GM21526 (cell line): ENCODE data around the gene SHOX.
"Not testable (repeated sequence)": the region's sequence is repeated elsewhere in the genome, so short reads cannot be mapped to it uniquely, and the experiment has no call there.

Experiments used
- ATAC-seq: cut with Tn5 transposase; IDR thresholded peaks from one replicate; pipeline ENCODE4 v1.9.1; 2021; ENCODE audit warnings: moderate library complexity; ENCODE audit not compliant: unreplicated experiment, low FRiP score

Gene SHOX

GRCh38 chrX:630612-631496, at the start of gene SHOX:
TSS of gene SHOX (plus strand) at chrX:630791. CDS start at chrX:630898, 107 bp downstream.
- no peak for ATAC-seq

- ATAC-seq = no peak
Observed at GRCh38 chrX:581066-581465, 49.5 kb upstream of the SHOX start.

- ATAC-seq = no peak
Observed at GRCh38 chrX:581720-582298, 48.8 kb upstream of the SHOX start.

- ATAC-seq = no peak
Observed at GRCh38 chrX:584572-584971, 46.0 kb upstream of the SHOX start.

GRCh38 chrX:585115-585808, 45.3 kb upstream of the SHOX start:
- ATAC-seq = no peak

- ATAC-seq = no peak
Observed at GRCh38 chrX:586351-586750, 44.2 kb upstream of the SHOX start.

DNA sequence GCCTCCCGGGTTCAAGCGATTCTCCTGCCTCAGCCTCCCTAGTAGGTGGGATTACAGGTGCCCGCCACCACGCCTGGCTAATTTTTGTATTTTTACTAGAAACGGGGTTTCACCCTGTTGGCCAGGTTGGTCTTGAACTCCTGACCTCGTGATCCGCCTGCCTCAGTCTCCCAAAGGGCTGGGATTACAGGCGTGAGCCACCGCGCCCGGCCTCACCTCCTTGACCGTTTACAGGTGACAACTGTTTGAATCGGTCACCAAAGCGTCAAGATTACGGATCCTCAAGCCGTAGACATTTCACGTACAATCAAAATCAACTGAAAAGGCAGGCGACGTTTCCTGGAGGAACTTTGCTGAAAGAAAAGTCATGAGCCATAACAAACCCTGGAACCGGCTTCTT, 41.3 kb upstream of the SHOX start:
- ATAC-seq = not testable (repeated sequence)

DNA sequence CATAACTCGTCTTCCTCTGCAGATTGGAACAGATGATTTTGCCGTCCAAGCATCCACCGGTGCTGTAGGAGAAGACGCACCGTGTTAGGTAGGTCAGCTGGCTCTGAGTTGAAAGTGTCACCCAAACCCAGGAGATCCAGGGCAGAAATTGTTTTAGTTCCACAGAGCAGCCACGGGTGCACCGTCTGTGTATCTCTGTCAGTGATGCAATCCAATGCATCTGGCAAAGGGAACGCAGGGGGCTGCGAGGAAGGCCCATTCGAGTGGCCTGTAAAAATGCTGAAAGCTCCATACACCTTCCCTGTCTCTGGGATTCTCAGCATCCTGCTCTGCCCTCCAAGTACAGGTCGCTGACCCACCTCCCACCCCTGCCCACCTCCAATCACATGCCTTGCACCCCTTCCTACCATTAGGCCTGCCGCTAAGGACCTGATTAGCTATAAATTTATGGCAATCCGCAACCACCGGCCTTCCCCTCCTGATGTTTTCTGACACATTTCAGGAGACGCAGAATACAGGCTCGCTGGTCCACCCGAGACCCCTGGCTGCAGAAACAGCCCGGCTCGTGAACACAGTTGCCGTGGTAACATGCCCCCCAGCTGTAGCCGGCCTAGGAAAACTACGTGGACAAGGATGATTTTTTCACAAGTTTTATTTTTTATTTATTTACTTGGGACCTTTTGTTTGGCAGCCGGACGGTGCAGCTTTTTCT, 39.7 kb upstream of the SHOX start:
- no peak for ATAC-seq

- no peak for ATAC-seq
Observed at GRCh38 chrX:599837-600715, 30.5 kb upstream of the SHOX start.

DNA sequence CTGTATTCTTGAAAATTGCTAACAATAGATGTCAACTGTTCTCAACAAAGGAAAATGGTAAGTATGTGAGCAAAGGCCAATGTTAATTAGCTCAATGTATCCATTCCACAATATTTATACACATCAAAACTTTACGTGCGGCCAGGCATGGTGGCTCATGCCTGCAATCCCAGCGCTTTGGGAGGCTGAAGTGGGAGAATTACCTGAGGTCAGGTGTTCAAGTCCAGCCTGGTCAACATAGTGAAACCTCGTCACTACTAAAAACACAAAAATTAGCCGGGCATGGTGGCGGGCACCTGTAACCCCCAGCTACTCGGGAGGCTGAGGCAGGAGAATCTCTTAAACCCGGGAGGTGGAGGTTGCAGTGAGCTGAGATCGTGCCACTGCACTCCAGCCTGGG, 27.6 kb upstream of the SHOX start:
- not testable (repeated sequence) for ATAC-seq

- ATAC-seq = not testable (repeated sequence)
Observed at GRCh38 chrX:604616-605015, 26.0 kb upstream of the SHOX start.

GRCh38 chrX:608088-608487, 22.5 kb upstream of the SHOX start:
- not testable (repeated sequence) for ATAC-seq

DNA sequence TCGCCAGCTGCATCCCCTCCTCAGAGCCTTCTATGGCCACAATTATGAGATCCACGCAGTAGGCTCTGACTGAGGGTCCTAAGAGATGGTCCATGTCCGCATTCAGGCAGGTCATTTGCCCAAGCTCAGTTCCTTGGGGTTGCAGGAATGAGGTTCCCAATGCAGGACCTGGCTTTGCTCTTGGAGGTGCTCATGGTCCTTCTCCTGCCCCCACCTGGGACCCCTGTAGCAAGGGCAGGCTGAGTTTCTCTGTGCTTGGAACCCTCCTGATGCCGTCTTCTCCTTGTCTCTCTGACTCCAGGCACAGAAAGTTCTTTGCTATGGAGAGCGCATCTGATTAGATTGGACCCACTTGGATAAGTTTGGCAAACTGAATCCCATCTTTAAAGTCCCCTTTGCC, 16.5 kb upstream of the SHOX start:
- no peak for ATAC-seq

GRCh38 chrX:617401-617800, 13.2 kb upstream of the SHOX start:
- ATAC-seq = no peak

DNA sequence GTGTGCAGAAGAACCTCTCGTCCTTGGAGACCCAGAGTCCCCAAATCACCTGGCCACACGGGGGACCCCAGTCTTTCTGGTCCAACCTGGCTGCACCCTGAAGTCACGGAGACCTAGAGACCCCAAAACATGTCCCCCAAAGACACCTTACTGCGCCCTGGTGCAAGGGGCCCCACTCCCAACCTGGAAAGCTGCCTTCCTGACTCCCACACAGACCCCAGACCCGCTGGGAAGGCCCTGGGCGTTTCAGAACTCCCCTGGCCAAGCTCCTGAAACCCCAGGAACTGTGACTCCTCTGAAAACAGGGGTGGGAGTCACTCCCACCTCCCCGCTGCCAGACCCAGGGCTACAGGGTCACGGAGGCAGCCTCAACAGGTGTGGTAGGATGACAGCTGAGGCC, 12.7 kb upstream of the SHOX start:
- ATAC-seq = no peak

GRCh38 chrX:618304-618703, 12.3 kb upstream of the SHOX start:
- not testable (repeated sequence) for ATAC-seq

DNA sequence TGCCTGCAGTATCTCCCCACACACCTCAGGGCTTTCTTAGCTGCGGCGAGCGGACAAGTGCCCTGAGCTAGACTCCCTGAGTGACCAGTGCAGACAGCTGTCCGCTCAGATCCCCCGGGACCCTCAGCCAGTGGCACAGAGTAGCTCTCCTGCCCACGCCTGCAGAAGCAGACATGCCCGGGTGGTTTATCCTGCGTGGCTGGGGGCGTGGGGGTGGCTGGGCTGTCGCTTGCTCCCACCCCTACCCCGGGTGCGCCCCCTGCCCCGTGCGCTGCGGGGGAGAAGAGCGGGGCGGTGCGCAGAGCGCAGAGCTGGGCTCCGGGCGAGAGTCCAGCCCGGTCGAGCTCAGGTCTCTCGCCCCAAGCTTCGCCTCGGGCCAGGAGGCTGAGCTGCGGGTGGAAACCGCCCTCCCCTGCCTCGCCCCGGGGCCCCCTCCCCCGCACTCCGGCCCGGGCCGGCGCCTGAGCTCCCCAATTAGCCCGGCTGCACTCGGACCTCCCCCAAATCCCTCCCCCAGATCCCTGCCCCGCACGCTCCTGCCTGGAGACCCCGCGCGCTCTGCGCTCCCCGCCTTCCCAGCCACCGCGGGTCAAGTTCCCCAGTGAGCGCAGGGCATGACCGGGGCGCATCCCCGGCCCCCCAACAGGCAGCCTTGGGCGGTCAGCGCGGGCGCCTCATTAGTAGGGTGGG, 11.7 kb upstream of the SHOX start:
- no peak for ATAC-seq

DNA sequence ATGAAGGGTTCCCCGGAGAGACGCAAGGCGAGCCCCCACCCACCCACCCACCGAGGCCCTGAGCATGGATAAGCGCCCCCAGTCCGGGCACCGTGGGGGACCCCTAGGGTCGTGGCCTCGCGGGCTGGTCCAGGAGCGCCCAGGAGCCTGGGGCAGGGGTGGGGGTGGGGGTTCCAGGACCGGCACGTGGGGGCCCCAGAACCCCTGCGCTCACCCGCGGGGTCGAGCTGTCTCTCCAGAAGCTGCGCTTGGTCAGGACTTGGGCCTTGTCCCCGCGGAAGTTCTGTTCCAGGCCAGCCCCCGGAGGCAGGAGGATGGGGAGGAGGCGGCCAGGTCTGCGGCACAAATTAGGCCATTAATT, 11.2 kb upstream of the SHOX start:
- no peak for ATAC-seq

DNA sequence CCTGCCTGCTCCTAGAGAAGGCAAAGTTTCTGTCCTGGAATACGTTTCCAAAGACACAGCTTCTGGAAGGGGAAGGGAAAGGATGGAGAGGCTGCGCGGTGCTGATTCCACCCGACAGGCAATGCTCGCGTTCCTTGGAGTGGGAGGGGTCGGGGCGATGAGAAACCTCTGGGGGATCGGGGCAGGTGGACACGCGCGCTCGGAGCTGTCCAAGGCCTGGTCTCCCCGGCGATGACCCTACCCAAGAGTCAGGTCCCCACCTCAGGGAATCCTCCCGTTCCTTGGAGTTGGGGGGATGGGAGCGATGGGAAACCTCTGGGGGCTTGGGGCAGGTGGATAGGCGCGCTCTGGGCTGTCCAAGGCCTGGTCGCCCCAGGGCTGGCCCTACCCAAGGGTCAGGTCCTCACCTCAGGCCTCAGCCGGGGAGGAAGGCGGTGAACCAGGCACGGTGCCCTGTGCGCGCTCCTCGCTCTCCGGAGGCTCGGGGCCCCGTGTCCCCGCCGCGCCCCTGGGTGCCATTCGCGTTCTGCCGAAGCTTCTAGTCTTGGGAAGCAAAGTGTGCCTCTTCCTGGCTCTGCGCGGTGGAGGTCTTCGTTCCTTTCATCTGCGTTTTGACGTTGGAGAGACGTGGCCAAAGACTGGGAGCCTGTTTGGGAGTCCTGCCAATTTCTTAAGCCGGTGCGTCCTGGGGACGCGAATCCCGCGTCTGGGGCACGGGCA, 10.6 kb upstream of the SHOX start:
- ATAC-seq = no peak
